SK-N-MC (cell line): ENCODE measurements around the gene GP1BA.

ENCODE experiments used
- DNase-seq: peaks from one replicate; pipeline ENCODE4 v3.0.0-alpha.2; 2011; ENCODE audit warnings: low read depth, low spot score
- H3K27ac ChIP-seq: fragments of 200-600 bp; sonication (generic); 2 replicates; pipeline ENCODE4 v1.5.1; 2016; ENCODE audit warnings: mixed run types
- H3K36me3 ChIP-seq: fragments of 200-600 bp; sonication (generic); 2 replicates; pipeline ENCODE4 v1.6.1; 2017; ENCODE audit warnings: antibody characterized with exemption, low read length, mixed read lengths; ENCODE audit not compliant: insufficient read depth
- H3K4me3 ChIP-seq: fragments of 200-600 bp; sonication (generic); 2 replicates; pipeline ENCODE4 v1.5.1; 2016
- H3K9ac ChIP-seq: fragments of 200-600 bp; sonication (generic); 2 replicates; pipeline ENCODE4 v1.8.0; 2017; ENCODE audit warnings: mixed run types, mixed read lengths; ENCODE audit not compliant: insufficient read length
- H3K9me3 ChIP-seq: fragments of 200-600 bp; sonication (generic); 2 replicates; pipeline ENCODE4 v1.6.1; 2017; ENCODE audit warnings: low read depth, mild to moderate bottlenecking, antibody characterized with exemption, low read length, moderate library complexity, mixed read lengths
- EZH2 ChIP-seq: fragments of 200-600 bp; sonication (generic); IDR thresholded peaks from one replicate; pipeline ENCODE4 v1.6.1; 2017; ENCODE audit warnings: antibody characterized with exemption
- FOXP2 ChIP-seq: optimal IDR thresholded peaks from 2 replicates; pipeline ENCODE3; 2011; ENCODE audit warnings: mild to moderate bottlenecking, moderate library complexity; ENCODE audit not compliant: insufficient read depth; ENCODE audit errors: extremely low read length, control extremely low read depth
- POLR2AphosphoS5 ChIP-seq: IDR thresholded peaks from 2 replicates; pipeline ENCODE4 v1.6.1; 2012; ENCODE audit warnings: mild to moderate bottlenecking, low read depth, low read length, borderline replicate concordance

Gene GP1BA

GRCh38 chr17:4928881-4929280 lies 3.2 kb upstream of the GP1BA start:
- no peak overlapping the region for H3K9ac ChIP-seq
- no peak overlapping the region for H3K27ac ChIP-seq
- H3K9me3 ChIP-seq = no peaks in the 10 kb centered on the region
- no peak overlapping the region for H3K4me3 ChIP-seq
- H3K36me3 ChIP-seq = no peaks in the 10 kb centered on the region
- DNase-seq = no peak
- TF ChIP-seq FOXP2 (no peak), EZH2 (no peak), POLR2AphosphoS5 (no peak)

- no peak for DNase-seq
- H3K36me3 ChIP-seq = peaks cover 12% of the 10 kb centered on the region; the same call in 1 of the 2 replicates
- H3K9me3 ChIP-seq = no peaks in the 10 kb centered on the region
- H3K4me3 ChIP-seq = no peak overlapping the region
- H3K9ac ChIP-seq = no peak overlapping the region
- no peak for TF ChIP-seq POLR2AphosphoS5
- TF ChIP-seq FOXP2 = no peak
- TF ChIP-seq EZH2 = no peak
- no peak overlapping the region for H3K27ac ChIP-seq
Measured at GRCh38 chr17:4932756-4933155, 679 bp downstream of the GP1BA start.

GRCh38 chr17:4933646-4934045 lies 1.6 kb downstream of the GP1BA start:
- no peak for DNase-seq
- Histone ChIP-seq H3K27ac (no peak overlapping the region), H3K9me3 (no peaks in the 10 kb centered on the region), H3K36me3 (peaks cover 20% of the 10 kb centered on the region; the same call in 1 of the 2 replicates), H3K9ac (no peak overlapping the region), H3K4me3 (no peak overlapping the region)
- no peak for TF ChIP-seq EZH2
- no peak for TF ChIP-seq POLR2AphosphoS5
- TF ChIP-seq FOXP2 = no peak

- H3K4me3 ChIP-seq = no peak overlapping the region
- no peak overlapping the region for H3K9ac ChIP-seq
- H3K9me3 ChIP-seq = no peaks in the 10 kb centered on the region
- TF ChIP-seq FOXP2 = no peak
- no peak overlapping the region for H3K27ac ChIP-seq
- DNase-seq = no peak
- peaks cover 20% of the 10 kb centered on the region; the same call in 1 of the 2 replicates for H3K36me3 ChIP-seq
Measured at GRCh38 chr17:4934173-4934979, 2.3 kb downstream of the GP1BA start.

- Histone ChIP-seq H3K4me3 (no peak overlapping the region), H3K36me3 (peaks cover 20% of the 10 kb centered on the region; the same call in 1 of the 2 replicates)
- TF ChIP-seq POLR2AphosphoS5 (no peak), EZH2 (no peak), FOXP2 (no peak)
Measured at GRCh38 chr17:4935650-4936049, 3.6 kb downstream of the GP1BA start.

GRCh38 chr17:4936436-4936835 lies 4.4 kb downstream of the GP1BA start:
- no peak overlapping the region for H3K9ac ChIP-seq
- TF ChIP-seq FOXP2 (no peak), POLR2AphosphoS5 (no peak), EZH2 (no peak)
- peaks cover 20% of the 10 kb centered on the region; the same call in 1 of the 2 replicates for H3K36me3 ChIP-seq
- no peaks in the 10 kb centered on the region for H3K9me3 ChIP-seq
- H3K27ac ChIP-seq = no peak overlapping the region
- no peak for DNase-seq
- H3K4me3 ChIP-seq = no peak overlapping the region

More at GRCh38 chr17:4935650-4936049, 3.6 kb downstream of the GP1BA start:
- no peak for DNase-seq
- Histone ChIP-seq H3K9ac (no peak overlapping the region), H3K27ac (no peak overlapping the region), H3K9me3 (no peaks in the 10 kb centered on the region)

GRCh38 chr17:4937553-4937952 lies 5.5 kb downstream of the GP1BA start:
- Histone ChIP-seq H3K4me3 (no peak overlapping the region), H3K9me3 (no peaks in the 10 kb centered on the region), H3K9ac (no peak overlapping the region), H3K36me3 (peaks cover 26% of the 10 kb centered on the region), H3K27ac (no peak overlapping the region)
- no peak for DNase-seq
- TF ChIP-seq POLR2AphosphoS5 (no peak), EZH2 (no peak), FOXP2 (no peak)

GRCh38 chr17:4938069-4938491 lies 6.0 kb downstream of the GP1BA start:
- Histone ChIP-seq H3K4me3 (peak overlapping the region; percentile 87; the same call in 1 of the 2 replicates), H3K9ac (peak overlapping the region; percentile 95)

More at GRCh38 chr17:4938069-4938491, 6.0 kb downstream of the GP1BA start:
- Histone ChIP-seq H3K9me3 (no peaks in the 10 kb centered on the region), H3K36me3 (peaks cover 32% of the 10 kb centered on the region), H3K27ac (no peak overlapping the region)
- no peak for DNase-seq
- TF ChIP-seq FOXP2 (no peak), EZH2 (no peak), POLR2AphosphoS5 (no peak)
